Erythroblast (primary cell): ENCODE measurements around the gene SRPK2.

Experiments
- GATA1 ChIP-seq: IDR thresholded peaks from 2 replicates; pipeline ENCODE4 v1.6.1; 2011; ENCODE audit warnings: low read depth, mild to moderate bottlenecking, control low read depth, low read length, moderate library complexity
- POLR2A ChIP-seq: IDR thresholded peaks from 2 replicates; pipeline ENCODE4 v1.6.1; 2011; ENCODE audit warnings: mild to moderate bottlenecking, low read length

- TF ChIP-seq POLR2A (no peak), GATA1 (no peak)
Measured at GRCh38 chr7:105337529-105337928, 51.2 kb downstream of the SRPK2 start.
